Stimulated activated CD4-positive, alpha-beta T cell treated with anti-CD3 and anti-CD28 coated beads, TNF-alpha, amount 100 ng/mL, for 24 hours (primary cell): Measurements from ENCODE around the gene GDPD5.

Experiments
- DNase-seq, 3 experiments: peaks; one replicate each; pipeline ENCODE4 v3.0.0-alpha.2; 2020; ENCODE audit warnings: low read depth in 3 of 3

GDPD5 gene

GRCh38 chr11:75445315-75445953 is 80.3 kb downstream of the GDPD5 start:
- DNase-seq, result peak; percentile 41 to 71 (median 67)

GRCh38 chr11:75443043-75443442 is 82.7 kb downstream of the GDPD5 start:
- no peak for DNase-seq

GRCh38 chr11:75442161-75442885 is 83.4 kb downstream of the GDPD5 start:
- no peak for DNase-seq

- DNase-seq, result no peak
Measured at GRCh38 chr11:75441804-75442132, 84.0 kb downstream of the GDPD5 start.

GRCh38 chr11:75440960-75441803 is 84.6 kb downstream of the GDPD5 start:
- DNase-seq, result no peak

GRCh38 chr11:75439495-75440120 is 86.1 kb downstream of the GDPD5 start:
- no peak for DNase-seq

GRCh38 chr11:75439026-75439425 is 86.7 kb downstream of the GDPD5 start:
- no peak for DNase-seq

GRCh38 chr11:75437966-75438659 is 87.6 kb downstream of the GDPD5 start:
- no peak for DNase-seq

- no peak for DNase-seq
Measured at GRCh38 chr11:75436806-75437205, 88.9 kb downstream of the GDPD5 start.

- DNase-seq, result no peak
Measured at GRCh38 chr11:75435571-75435925, 90.2 kb downstream of the GDPD5 start.

GRCh38 chr11:75434886-75435570 is 90.7 kb downstream of the GDPD5 start:
- no peak for DNase-seq

GRCh38 chr11:75434051-75434450 is 91.7 kb downstream of the GDPD5 start:
- no peak for DNase-seq

GRCh38 chr11:75433443-75433842 is 92.3 kb downstream of the GDPD5 start:
- DNase-seq, result no peak

GRCh38 chr11:75432911-75433321 is 92.8 kb downstream of the GDPD5 start, which contains the start of gene KLHL35:
Gene KLHL35 (minus strand): TSS chr11:75433203. CDS start chr11:75430629, 2,574 bp downstream.
- no peak for DNase-seq

- no peak for DNase-seq
Measured at GRCh38 chr11:75431533-75432525, 93.9 kb downstream of the GDPD5 start.

- no peak for DNase-seq
Measured at GRCh38 chr11:75430714-75431532, 94.8 kb downstream of the GDPD5 start.

- peak in 2 of 3 experiments; percentile 14 to 59 for DNase-seq
Measured at GRCh38 chr11:75429902-75430713, 95.6 kb downstream of the GDPD5 start.

GRCh38 chr11:75429641-75429901 is 96.2 kb downstream of the GDPD5 start:
- no peak for DNase-seq
